LHCN-M2 (cell line): Measurements from ENCODE around the gene DOCK4. TPM values are rescaled to one million over a fixed set of nuclear protein-coding genes. Genes with fewer than 3 reads are reported as not detected.

Experiments
- DNase-seq: peaks from one replicate; pipeline ENCODE4 v3.0.0-alpha.2; 2012; ENCODE audit warnings: low read depth
- total RNA-seq: library from RNA; depleted of rRNA; stranded (reverse); fragments of >200 nt; gene quantifications from 2 replicates; pipeline ENCODE4 v1.2.3, GENCODE V29; 2014

Gene DOCK4
- total RNA-seq, 1 experiment from 2014 or later = 6.3 TPM

DNA sequence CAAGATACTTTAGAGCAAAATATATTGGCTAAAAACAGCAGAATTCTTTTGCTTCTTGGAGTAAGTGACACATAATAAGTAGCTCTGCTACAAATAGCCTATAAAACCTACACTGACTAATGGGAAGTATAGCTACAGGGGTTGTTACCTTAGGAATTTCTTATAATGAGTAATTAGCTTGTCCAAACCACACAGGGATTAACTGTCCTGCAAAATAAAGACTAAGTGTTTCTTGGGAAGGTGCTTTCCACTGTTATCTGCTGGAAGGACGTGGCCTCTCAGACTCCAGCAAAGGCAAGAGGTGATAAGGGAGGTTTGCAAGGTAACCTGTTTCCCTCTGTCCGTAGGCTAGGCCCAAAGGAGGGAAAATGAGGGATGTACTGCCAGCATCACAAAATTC lies 302.4 kb downstream of the DOCK4 start:
- peak; percentile 61 for DNase-seq

DNA sequence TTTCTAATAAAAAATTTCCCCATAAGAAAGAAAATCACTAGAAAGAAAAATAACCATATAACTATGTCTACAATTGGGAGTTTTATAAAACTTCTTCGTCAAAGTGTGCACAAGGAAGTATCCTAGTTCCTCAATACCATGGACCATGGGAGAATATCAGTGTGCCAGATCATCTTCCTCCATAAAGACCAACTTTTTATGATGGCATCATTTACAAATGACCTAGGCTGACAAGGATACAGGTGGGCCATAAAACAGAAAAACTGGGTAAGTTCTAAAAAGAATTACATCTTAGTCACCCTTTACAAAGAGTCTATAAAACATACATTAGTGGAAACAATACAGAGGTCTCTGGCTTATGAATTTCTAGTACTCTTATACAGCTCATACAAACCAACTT lies 303.2 kb downstream of the DOCK4 start:
- no peak for DNase-seq

DNA sequence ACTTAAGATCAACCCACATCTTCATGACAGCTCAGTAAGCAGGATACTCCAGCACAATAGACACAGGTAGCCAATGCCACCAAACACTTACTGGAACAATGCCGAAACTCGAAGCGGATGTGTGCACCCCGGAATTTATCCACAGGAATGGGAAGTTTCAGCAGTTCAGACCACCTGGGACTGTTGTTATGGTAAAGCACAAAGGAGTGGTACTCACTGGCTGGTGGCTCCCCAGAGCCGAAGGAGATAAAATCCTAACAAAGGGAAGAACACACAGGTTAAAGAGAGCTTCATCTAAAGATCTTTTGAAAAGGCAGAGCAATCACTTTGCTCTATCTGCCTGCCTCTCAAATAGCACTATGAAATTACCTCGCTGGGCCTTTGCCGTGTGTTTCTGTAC lies 305.9 kb downstream of the DOCK4 start:
- no peak for DNase-seq

DNA sequence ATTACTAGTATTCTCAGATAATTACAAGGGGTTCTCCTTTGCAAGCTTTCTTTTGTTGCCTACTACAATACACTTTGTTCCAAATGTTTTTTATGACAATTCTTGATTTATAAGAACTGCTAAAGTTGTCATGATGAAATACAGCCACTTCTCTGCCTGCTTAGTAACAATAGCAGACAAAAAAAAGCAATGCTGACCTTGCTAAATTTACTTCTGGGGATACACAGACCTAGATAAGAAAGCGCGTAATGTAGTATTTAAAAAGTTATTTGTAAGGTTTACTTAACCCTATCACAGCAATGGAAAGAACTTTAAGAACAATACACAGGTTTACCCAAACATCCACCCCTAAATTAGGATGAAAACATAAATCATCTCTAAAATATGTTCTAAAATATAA lies 311.1 kb downstream of the DOCK4 start:
- no peak for DNase-seq

DNA sequence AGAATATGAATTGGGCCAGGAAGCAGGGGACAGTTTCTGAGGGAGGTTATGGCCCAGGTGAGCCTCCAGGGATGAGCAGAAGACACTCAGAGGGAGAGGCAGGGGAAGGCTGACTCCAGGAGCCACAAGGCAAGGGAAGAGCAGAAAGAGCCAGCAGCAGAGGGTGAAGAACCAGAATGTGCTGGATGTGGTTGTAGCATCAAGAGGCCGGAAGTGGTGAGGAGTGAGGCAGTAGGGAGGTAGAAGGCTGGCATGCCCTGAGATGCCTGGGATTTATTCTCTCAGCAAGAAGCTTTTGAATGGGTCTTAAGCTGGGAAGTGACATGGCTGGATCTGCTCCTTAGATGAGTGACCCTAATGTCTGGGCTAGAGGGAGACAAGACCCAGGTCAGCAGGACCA lies 311.7 kb downstream of the DOCK4 start:
- no peak for DNase-seq

DNA sequence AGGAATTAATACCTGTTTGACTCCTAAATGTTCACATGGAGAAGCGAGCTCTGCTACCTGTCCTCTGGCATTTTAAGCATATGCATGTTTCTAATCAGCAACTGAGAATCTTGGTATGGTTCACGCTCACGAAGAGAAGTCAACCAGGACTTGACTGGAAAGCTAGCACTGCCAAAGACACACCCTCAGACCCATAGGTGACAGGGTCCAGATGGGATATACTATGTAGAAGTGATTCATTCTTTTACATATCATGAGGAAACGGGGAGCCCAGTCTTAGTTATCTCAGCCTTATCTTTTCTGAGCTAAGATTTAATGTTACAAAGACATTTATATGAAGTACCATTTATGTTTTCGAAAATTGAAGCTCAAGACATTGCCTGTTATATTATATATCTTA lies 313.0 kb downstream of the DOCK4 start:
- no peak for DNase-seq

DNA sequence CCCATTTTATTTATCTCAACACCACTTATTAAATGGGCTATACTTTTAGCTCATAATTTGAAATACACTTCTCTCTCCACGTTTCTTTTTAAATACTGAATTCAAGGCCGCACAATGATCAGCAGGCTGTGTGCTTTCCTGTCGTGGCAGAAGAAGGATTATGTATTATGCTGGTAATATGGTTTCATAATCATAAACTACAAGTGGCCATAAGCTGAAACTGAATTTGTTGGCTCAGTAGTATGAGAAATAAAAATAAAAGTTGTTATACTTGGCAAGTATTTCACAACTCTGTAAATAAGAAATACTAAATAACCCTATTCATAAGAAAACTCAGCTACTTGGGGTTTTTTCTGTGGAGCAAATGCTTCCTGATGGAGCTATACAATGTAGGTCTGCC lies 313.6 kb downstream of the DOCK4 start:
- DNase-seq = no peak

DNA sequence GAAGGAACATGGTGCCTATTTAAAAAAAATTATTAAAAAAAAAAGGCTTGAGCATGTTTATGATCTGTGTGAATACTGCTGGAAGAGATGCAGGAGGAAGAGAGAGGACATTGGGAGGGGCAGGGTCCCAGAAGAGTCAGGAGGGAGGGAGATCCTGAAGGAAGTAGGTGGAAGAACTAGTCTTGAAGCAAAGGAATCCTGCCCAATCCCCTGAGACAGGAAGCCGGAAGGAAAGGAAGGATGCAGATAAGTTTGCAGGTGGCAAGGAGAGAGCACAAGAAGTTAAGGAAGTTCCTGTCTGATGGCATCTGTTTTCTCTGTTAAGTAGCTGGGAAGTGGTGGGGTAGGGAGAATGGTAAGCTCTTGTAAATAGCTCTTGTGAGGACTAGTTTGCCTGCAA lies 318.5 kb downstream of the DOCK4 start:
- no peak for DNase-seq

DNA sequence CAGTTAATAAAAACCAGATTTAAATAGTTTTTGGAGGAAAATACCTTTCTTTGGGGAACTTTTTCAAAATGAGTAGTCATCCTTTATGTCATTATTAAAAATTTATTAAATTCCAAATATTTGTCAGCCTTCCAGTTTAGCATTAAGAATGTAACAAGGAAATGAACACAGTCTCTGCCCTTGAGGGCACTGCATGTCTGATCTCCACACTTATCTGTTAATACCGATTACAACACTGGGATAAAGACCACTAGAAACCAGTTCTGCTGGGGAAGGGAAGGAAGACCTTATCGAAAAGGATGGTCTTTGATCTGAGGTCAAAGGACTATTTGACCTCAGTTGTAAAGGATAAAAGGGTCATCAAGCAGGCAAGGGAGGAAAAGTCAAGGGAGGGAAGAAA lies 320.0 kb downstream of the DOCK4 start:
- DNase-seq = no peak

DNA sequence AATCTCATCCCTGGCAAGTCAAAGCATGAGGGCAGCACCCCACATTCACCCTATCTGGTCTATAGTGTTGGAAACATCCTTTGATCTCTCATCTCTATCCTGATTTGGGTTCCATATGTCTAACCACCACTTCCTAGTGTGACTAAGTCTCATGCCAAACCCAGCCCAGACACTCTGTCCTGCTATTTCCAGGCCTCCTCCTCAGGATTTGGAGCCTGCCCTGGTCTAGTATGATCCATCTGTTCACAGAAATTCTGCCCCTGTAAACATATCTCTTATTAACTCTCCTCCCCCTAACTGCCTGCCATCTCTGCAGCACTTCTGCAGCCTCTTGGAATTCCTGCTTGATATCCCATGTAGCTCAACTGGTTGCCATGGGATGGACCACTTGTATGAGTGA lies 323.0 kb downstream of the DOCK4 start:
- no peak for DNase-seq

DNA sequence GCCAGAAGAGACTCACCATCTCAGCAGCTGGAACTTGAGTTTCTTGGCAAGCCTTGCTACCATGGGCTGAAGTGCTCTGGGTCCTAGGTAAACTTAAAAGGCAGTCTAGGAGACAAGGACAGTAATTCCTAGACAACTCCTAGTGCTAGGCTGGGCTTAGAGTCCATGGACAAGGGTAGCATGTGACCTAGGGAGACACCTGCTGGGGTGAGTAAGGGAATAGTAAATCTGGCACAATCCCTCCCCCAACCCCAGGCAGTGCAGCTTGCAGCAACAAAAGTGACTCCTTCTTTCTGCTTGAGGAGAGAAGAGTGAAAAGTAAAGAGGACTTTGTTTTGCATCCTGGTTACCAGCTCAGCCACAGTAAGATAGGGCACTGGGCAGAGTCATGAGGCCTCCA lies 327.4 kb downstream of the DOCK4 start:
- no peak for DNase-seq

DNA sequence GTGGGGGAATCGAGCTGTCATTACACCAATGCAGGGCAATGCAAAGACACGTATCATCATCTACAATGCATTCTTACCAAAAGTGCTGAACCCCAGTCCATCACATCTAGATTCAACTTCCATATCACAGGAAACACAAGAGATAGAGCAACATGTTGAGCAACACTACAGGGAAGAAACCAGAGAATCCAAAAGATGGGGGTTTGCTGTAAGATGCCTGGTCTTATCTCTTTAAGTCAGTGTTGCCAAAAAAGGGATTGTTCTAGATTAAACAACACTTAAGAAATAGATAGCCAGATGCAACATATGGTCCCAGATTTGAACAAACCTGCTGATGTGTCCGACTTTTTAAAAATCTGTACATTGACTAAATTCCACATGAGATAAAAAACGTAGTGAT lies 328.3 kb downstream of the DOCK4 start:
- DNase-seq = no peak

DNA sequence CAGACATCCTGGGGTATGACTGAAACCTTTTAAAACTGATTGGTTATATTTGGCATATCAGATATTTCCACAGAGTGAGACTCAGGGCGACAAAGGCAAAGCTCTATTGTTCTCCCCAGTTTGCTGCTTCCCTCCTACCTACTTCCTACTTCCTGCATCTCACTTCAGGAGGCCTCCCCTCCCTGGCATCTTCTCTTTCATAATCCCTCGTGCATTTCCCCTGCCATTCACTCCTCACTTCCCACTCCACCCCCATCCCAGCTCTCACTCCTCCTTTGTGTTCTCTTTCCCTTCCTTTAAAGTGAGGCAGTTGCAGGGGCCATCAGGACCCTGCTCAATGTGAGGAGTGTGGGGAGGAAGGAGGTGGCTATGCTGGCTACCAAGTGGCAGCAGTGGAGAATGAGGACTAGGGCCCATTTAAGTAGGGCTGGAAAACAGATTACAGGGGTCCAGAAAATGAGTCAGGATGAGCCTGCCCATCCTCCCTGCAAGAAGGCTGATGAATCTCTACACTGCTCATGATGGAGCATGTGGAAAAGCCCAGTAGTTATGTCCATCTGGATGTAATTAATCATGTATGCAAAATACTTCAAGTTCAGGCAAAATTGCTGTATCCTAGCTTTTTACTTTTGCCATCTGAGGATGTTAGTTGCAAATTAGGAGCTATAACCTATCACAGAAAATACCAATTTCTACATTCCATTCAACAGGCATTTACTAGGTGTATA lies 332.1 kb downstream of the DOCK4 start:
- no peak for DNase-seq

DNA sequence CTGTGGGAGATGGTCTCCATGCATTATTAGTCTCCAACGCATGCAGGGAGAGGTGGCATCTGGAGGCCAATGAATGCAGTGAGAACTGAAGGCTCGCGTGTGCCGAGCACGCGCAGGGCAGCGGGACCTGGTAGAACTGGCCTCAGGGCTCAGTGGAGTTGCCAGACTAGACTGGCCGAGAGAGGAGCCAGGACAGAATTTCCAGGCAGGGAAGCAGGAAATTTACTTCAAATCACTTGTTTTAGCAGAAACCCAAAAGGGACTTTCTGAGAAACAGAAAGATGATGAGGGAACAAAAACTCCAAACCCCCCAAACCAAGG lies 332.9 kb downstream of the DOCK4 start:
- DNase-seq = no peak

DNA sequence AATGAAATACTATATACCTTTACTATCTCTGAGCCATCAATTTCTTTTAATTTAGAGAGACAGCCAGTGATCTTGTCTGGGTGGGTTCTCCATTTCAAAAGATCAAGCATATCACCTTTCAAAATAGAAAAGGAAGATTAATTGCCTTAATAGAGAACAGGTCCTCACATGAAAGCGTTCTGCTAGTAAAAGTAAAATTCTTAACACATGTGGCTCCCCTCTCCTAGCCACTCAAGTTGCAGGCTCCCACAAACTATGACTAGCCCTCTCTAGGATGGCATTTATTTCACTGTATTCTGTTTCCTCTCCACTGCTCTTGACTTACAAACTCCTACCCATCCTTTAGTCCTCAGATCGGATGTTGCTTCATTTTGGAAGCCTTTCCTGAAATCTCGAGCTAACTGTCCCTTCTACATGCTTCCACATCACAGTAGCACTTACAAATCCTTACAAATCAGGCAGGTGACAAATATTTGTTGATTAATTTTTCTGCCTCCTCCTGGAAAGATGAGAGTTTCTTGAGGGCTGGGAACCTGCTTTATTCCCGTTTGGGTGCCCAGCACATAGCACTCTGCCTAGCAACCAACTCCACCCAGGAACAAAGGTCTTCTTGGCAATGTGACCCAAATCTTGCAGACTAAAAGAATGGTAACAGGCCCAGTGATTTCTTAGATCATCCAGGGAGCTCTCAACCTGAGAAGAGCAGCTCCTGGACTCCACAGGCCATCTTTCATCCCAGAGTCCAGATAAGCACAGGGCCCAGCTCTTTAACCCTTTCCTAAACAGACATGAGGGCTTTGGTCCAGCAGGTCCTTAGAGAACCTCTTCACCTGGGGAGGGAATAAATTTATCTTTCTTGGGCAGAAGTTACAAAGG lies 333.5 kb downstream of the DOCK4 start:
- no peak for DNase-seq

DNA sequence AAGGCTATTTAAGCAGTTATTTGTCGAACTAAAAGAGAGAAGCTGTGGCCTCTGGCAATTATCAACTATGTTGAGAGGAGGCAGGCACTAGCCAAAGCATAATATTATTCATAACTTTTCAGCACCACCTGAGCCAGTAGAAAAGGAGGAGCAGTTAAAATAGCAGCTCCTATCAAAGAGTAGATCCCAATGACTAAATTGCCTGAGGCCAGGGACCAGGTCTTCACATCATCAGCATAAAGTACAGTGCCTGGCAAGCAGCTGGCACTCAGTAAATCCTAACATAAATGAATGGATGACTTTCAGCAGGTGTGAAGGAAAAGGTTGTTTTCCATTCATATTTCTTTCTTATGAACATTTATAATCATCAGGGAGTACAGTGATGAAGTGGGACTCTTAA lies 334.9 kb downstream of the DOCK4 start:
- DNase-seq = no peak

DNA sequence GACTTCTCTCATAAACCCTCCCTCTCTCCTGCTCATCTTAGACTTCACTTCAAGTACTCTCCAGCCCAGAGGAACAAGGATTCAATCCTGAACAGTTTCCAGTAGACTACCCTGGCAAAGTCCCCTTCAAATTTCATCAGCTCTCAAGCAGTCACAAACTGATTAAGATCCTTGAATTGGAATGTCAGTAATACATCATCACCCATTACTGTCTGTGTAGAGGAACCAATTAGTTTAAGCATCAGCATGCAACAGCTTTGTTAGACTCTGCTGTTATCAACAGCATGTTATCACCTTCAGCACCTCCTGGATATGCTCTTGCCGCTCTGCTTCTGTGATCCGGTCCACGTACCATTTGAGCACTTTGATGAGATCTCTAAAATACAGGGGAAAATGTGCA lies 336.9 kb downstream of the DOCK4 start:
- DNase-seq = no peak

DNA sequence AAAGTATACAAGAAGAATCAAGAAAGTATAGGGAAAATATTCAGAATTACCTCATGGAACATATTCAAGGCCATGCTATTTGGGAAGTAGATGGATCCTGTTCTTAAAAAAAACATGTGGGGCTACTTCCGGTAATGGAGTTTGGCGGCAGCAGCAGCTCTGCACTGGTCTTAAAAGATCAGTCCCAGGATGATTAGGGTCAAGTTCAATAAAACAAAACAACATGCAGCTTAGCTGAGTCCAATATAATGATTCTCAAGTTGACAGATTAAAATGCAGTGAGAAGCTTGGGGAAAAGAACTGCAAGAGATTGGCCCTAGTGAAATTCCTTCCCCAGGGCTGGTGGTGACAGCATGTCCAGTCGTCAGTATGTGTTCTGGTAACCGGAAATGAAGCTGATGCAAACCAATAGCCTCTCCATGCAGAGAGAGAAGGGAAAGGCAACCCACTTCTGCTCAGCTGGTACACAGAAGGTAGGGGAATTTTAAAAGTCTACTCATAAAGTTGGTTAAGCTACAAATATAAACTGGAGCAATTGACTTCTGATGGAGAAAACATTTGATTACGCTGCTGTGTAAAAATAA lies 338.8 kb downstream of the DOCK4 start:
- no peak for DNase-seq

DNA sequence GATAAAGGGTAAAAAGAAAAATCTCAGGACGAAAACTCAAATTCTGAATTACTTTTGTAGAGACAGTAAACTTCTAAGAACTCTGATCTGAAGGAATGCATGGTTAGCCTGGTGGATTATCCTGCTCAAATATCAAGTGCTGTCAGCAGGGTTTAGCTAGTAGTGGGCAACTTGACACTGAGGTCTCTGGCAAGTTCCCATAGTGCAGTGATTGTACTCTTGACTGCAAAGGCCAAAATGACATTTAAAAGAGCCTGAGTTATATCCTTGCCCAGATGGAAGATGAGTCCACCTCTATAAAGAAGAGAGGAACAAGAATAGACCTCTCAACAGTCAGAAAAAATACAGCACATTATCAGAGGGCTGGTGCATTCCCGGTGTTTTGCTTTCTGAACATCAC lies 339.4 kb downstream of the DOCK4 start:
- DNase-seq = no peak

DNA sequence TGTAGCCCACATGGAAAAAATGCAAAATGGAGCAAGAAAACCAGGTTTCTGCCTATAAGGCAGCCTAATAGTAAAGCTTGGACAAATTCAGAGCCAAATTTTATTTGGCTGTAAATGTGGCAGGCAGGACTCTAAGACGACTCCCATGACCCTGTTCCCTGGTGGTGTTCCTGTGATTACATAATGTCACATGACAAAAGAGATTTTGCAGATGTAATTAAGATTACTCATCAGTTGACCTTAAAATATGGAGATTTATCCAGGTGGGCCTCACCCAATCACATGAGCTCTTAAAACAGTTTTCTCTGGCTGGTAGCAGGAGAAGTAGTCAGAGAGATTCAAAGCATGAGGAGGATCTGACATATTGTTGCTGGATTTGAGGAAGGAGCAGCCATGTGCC lies 340.8 kb downstream of the DOCK4 start:
- no peak for DNase-seq

DNA sequence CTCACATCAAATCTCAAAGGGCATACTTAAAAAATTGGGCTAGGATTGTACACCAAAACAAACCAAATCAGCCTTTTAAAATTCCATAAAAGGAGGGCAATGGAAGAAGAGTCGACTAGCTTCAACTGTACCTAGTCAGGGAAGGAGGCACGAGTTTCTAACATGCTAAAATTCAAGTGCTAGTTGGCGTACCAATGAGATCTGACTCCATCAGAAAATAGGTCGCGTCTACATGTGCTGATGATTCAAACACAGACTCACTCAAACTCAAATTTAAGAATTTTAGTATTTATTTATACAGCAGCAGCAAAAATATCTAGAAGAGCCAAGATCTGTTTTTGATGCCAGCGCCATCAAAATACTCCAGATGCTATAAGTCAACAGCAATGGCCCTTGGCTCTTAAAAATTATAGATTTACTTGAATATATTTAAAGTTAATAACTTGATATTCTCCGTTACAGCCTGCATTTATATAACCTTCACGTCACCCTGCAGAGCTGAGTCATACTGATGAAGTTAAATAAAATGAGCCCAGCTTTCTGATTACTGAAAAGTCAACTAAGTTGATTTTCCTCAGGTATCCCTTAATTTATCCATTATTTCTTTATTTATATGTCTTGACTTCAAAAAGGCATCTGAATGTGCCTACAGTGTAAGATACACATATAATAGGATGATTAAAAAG lies 341.8 kb downstream of the DOCK4 start:
- DNase-seq = no peak

DNA sequence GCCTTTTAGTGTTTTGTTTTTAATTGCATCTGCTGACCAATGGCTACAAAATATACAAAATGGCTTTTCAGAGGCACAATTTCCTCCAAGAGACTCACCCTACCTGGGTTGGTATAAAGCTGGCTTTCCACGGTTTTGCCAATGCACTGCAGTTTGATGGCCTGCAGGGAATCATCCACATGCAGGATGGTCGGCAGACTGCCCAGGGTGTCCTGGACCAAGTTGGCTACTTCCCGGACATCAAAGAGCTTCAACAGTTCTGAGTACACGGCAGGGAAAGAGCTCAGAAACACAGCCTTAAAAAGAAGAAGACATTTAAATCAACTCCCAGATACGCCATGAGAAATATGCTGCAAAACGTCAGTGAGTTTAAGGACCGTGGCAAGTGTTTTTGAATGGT lies 342.9 kb downstream of the DOCK4 start:
- no peak for DNase-seq
